GM19025 (cell line): ENCODE measurements around the gene RNF113A.
A peak's percentile ranks its signal among the peaks of the same experiment; 100 is the strongest.
"Not testable (repeated sequence)": the region's sequence is repeated elsewhere in the genome, so short reads cannot be mapped to it uniquely, and the experiment has no call there.

Experiments used
- ATAC-seq: cut with Tn5 transposase; IDR thresholded peaks from one replicate; pipeline ENCODE4 v1.9.1; 2021; ENCODE audit warnings: mild to moderate bottlenecking, low read depth, moderate library complexity; ENCODE audit not compliant: unreplicated experiment

RNF113A gene

DNA sequence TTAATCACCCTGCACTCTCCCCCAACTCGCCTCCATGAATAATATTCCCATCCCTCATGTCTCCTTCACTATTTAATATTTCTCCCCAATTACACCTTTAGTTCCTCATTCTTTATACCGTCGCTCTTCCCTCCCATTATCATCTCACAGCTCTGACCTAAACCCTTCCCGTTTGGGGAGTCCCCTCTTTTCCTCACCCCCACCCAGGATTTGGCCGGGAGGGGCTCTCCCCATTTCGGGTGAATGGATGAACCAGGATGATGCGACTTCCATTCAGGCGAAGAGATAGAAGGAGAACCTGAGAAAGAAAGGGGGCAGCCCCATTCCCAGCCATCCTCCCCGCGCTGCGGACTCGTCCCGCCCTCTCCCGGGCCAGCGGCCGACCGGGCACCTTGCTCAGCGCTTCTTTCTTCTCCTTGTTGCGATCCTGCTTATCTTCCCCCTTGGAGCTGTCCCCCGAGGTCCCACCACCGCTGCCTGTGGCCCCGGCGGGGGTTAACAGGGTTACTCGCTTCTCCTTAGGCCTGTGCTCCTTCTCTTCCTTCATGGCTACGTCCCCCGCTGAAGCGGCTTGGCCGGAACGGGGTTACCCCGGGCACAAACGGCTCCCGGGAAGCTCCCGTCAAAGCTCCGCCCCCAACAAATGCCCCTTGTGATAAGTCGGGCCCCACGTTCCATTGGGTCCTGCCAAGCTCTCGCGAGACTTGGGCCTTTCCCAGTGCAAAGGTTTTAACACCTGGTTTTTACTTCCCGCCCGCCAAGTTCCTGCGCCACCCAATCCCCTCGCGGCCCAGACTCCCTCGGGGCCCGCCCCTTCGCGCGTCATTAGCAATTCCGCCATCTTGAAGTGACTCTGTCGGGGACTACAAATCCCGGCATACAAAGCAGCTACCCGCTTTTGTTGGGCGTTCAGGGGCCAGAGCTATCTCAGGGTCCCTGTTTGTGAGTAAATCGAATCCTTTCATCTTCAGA lies 18.9 kb downstream of the RNF113A start, which contains the start of gene UPF3B:
TSS of gene UPF3B (minus strand) at position 582 of the 972 bp plus-strand sequence. CDS start at position 547, 35 bp downstream.
- peak; percentile 95 for ATAC-seq

DNA sequence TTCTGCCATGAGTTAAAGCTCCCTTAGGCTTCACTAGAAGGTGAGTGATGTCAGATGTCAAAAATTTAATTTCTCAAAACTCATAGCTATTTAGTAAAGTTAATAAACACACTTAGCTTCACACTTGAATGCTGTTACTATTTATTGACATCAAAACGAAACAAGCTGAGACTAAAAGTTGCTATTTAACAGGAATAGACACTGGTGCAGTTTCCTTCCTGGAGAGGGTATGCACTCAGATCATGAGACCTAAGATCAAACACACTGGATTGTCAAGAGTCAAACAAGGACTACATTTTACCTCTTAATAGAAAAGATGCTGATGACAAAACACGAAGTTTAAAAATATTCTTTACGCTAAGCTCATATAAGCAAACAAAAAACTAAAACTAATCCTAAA lies 37.6 kb downstream of the RNF113A start:
- no peak for ATAC-seq

DNA sequence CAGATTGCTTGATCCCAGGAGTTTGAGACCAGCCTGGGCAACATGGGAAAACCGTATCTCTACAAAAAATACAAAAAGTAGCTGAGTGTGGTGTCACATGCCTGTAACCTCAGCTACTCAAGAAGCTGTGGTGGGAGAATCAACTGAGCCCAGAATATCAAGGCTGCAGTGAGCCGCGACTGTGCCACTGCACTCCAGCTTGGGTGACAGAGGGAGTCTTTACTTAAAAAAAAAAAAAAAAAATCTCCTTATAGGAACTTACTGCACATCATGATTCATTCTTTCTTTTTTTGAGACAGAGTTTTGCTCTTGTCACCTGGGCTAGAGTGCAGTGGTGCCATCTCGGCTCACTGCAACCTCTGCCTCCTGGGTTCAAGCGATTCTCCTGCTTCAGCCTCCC lies 43.1 kb downstream of the RNF113A start:
- ATAC-seq: no peak

- ATAC-seq: no peak
Observed at GRCh38 chrX:119826399-119826959, 45.1 kb downstream of the RNF113A start.

DNA sequence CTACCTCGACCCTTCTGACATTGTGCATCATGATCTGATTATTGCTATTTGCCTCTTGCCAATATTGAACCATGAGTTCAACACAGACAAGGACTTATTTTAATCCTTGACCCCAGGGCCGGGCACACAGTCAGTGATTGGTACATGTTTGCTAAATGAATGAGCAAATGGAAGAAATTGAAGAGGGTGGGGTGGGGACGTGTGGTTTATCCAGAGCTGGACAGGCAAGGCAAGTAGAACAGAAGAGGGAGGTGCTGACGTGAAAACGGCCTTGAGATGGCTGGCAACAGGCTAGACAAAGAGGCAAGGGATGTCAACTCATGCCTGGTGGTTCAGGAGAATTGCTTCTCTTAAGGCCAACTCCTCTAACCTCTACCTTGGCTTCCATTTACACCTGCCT lies 47.3 kb downstream of the RNF113A start:
- ATAC-seq: not testable (repeated sequence)

DNA sequence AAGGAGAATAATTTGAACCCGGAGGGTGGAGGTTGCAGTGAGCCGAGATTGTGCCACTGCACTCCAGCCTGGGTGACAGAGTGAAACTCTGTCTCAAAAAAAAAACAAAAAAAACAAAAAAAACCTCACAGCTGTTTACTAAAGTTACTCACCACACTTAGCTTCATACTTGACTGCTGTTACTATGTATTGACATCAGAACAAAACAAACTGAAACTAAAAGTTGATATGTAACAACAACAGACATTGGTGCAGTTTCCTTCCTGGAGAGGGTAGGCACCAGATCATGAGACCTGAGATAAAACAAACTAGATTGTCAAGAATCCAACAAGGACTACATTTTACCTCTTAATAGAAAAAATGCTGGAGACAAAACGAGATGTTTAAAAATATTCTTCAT lies 49.8 kb downstream of the RNF113A start:
- peak; percentile 87 for ATAC-seq
